OCI-LY1 (cell line): Measurements from ENCODE around the gene IDUA.

ENCODE experiments used
- H2AFZ ChIP-seq: fragments of 200-600 bp; sonication (generic), shearing (Covaris generic); 2 replicates; pipeline ENCODE4 v1.6.0; 2014; ENCODE audit warnings: antibody characterized with exemption, mild to moderate bottlenecking, low read length
- H3F3A ChIP-seq: fragments of 200-600 bp; sonication (generic), shearing (Covaris generic); 2 replicates; pipeline ENCODE4 v1.6.0; 2014; ENCODE audit warnings: mild to moderate bottlenecking, antibody characterized with exemption, low read length, moderate library complexity; ENCODE audit not compliant: insufficient read depth
- H3K27ac ChIP-seq: fragments of 200-600 bp; sonication (generic); 2 replicates; pipeline ENCODE4 v1.5.1; 2014; ENCODE audit warnings: low read length, mixed run types, mild to moderate bottlenecking, low read depth; ENCODE audit not compliant: poor library complexity, severe bottlenecking
- H3K27me3 ChIP-seq: fragments of 200-600 bp; sonication (generic); 2 replicates; pipeline ENCODE4 v1.6.0; 2014; ENCODE audit warnings: antibody characterized with exemption, mild to moderate bottlenecking, low read length, moderate library complexity; ENCODE audit not compliant: insufficient read depth
- H3K36me3 ChIP-seq: fragments of 200-600 bp; sonication (generic); 2 replicates; pipeline ENCODE4 v1.6.1; 2014; ENCODE audit warnings: mild to moderate bottlenecking, antibody characterized with exemption, low read length, moderate library complexity, mixed read lengths; ENCODE audit not compliant: insufficient read depth
- H3K4me1 ChIP-seq: fragments of 200-600 bp; sonication (generic); 2 replicates; pipeline ENCODE4 v1.5.1; 2014; ENCODE audit warnings: mild to moderate bottlenecking, low read length, moderate library complexity; ENCODE audit not compliant: insufficient read depth, severe bottlenecking
- H3K4me2 ChIP-seq: fragments of 200-600 bp; sonication (generic), shearing (Covaris generic); 2 replicates; pipeline ENCODE4 v1.6.1; 2014; ENCODE audit warnings: low read length
- H3K4me3 ChIP-seq: fragments of 200-600 bp; sonication (generic); 2 replicates; pipeline ENCODE4 v1.5.1; 2014; ENCODE audit warnings: low read length, low read depth, mild to moderate bottlenecking, mixed read lengths; ENCODE audit not compliant: poor library complexity, severe bottlenecking
- H3K79me2 ChIP-seq: fragments of 200-600 bp; shearing (Covaris generic); 2 replicates; pipeline ENCODE4 v1.6.1; 2016; ENCODE audit warnings: mixed run types, low read length, mixed read lengths; ENCODE audit not compliant: insufficient read depth
- H3K9ac ChIP-seq: fragments of 200-600 bp; sonication (generic), shearing (Covaris generic); 2 replicates; pipeline ENCODE4 v1.6.1; 2014; ENCODE audit warnings: mild to moderate bottlenecking, low read length, mixed read lengths
- H3K9me2 ChIP-seq: fragments of 200-600 bp; sonication (generic), shearing (Covaris generic); 2 replicates; pipeline ENCODE4 v1.6.1; 2014; ENCODE audit warnings: low read depth, mild to moderate bottlenecking, low read length, mixed read lengths
- H3K9me3 ChIP-seq: fragments of 200-600 bp; shearing (Covaris generic); 2 replicates; pipeline ENCODE4 v1.6.1; 2014; ENCODE audit warnings: low read length, mixed read lengths
- H4K20me1 ChIP-seq: fragments of 200-600 bp; sonication (generic), shearing (Covaris generic); 2 replicates; pipeline ENCODE4 v1.6.0; 2016; ENCODE audit warnings: mild to moderate bottlenecking, low read length; ENCODE audit not compliant: insufficient read depth
- EZH2 ChIP-seq: fragments of 200-600 bp; sonication (generic), shearing (Covaris generic); IDR thresholded peaks from 2 replicates; pipeline ENCODE4 v1.8.0; 2017; ENCODE audit warnings: borderline replicate concordance, mixed run types, mild to moderate bottlenecking, antibody characterized with exemption, low read length, moderate library complexity, mixed read lengths
- TF ChIP-seq, protein P1 (sequence below): fragments of 200-600 bp; sonication (generic), shearing (Covaris generic); IDR thresholded peaks from 2 replicates; pipeline ENCODE4 v1.5.1; 2017; ENCODE audit warnings: mild to moderate bottlenecking, antibody characterized with exemption, low read length, moderate library complexity, mixed read lengths

IDUA gene

DNA sequence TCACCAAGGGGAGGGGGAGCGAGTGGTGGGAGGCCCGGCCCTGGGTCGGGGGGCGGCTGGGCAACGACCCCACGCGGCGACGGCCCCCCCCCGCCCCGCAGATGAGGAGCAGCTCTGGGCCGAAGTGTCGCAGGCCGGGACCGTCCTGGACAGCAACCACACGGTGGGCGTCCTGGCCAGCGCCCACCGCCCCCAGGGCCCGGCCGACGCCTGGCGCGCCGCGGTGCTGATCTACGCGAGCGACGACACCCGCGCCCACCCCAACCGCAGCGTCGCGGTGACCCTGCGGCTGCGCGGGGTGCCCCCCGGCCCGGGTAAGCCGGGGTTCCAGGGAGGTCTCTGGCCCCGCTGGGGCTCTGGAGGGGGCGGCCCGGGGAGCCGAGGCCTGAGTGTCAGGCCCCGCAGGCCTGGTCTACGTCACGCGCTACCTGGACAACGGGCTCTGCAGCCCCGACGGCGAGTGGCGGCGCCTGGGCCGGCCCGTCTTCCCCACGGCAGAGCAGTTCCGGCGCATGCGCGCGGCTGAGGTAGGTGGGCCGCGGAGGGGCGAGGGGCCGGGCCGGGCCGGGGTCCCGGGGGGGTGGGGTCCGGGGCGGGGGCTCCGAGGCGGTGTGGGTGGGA is 15.9 kb downstream of the IDUA start:
- H3K4me3 ChIP-seq: no peak overlapping the region

DNA sequence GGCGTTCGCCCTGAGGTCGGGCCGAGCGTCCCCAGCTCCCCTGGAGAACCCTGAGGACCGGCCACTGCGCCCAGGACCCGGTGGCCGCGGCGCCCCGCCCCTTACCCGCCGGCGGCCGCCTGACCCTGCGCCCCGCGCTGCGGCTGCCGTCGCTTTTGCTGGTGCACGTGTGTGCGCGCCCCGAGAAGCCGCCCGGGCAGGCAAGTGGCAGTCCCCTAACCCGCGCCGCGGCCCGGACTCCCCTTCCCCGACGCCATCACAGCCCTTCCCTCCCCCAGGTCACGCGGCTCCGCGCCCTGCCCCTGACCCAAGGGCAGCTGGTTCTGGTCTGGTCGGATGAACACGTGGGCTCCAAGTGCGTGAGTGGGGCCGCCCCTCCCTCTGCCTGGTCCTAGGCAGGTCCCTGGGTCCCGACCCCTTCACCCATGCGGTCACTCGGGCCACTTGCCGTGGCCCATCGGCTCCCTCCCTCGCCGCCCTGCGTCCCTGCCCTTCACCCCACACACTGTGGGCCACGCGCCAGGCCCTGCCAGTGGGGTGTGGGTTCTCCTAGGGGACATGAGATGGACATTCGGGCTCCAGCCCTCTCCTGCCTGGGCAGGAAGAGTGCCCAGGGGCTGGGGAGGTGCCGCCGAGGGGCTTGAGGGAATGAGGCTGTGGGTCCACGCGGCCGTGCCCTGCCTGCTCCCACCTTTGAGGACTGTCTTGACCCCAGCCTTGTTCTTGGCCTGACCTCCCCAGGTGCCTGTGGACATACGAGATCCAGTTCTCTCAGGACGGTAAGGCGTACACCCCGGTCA is 16.6 kb downstream of the IDUA start:
- no peaks in the 10 kb centered on the region for H3K9me2 ChIP-seq
- no peak overlapping the region for H3K4me2 ChIP-seq
- H3F3A ChIP-seq: no peaks in the 10 kb centered on the region
- no peaks in the 10 kb centered on the region for H3K4me1 ChIP-seq
- no peak overlapping the region for H3K27ac ChIP-seq
- H3K36me3 ChIP-seq: no peaks in the 10 kb centered on the region
- no peak overlapping the region for H2AFZ ChIP-seq
- H3K79me2 ChIP-seq: no peaks in the 10 kb centered on the region
- no peak overlapping the region for H3K9ac ChIP-seq
- H3K4me3 ChIP-seq: no peak overlapping the region
- no peak for TF ChIP-seq EZH2
- TF ChIP-seq, protein P1, sequence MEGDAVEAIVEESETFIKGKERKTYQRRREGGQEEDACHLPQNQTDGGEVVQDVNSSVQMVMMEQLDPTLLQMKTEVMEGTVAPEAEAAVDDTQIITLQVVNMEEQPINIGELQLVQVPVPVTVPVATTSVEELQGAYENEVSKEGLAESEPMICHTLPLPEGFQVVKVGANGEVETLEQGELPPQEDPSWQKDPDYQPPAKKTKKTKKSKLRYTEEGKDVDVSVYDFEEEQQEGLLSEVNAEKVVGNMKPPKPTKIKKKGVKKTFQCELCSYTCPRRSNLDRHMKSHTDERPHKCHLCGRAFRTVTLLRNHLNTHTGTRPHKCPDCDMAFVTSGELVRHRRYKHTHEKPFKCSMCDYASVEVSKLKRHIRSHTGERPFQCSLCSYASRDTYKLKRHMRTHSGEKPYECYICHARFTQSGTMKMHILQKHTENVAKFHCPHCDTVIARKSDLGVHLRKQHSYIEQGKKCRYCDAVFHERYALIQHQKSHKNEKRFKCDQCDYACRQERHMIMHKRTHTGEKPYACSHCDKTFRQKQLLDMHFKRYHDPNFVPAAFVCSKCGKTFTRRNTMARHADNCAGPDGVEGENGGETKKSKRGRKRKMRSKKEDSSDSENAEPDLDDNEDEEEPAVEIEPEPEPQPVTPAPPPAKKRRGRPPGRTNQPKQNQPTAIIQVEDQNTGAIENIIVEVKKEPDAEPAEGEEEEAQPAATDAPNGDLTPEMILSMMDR: no peak
- no peaks in the 10 kb centered on the region for H4K20me1 ChIP-seq
- no peaks in the 10 kb centered on the region for H3K27me3 ChIP-seq
- H3K9me3 ChIP-seq: no peaks in the 10 kb centered on the region

More for the DNA sequence above, 15.9 kb downstream of the IDUA start:
- H4K20me1 ChIP-seq: no peaks in the 10 kb centered on the region
- H3K9me2 ChIP-seq: no peaks in the 10 kb centered on the region
- H3F3A ChIP-seq: no peaks in the 10 kb centered on the region
- no peaks in the 10 kb centered on the region for H3K9me3 ChIP-seq
- TF ChIP-seq, protein P1: no peak
- TF ChIP-seq EZH2: no peak
- no peaks in the 10 kb centered on the region for H3K36me3 ChIP-seq
- no peak overlapping the region for H2AFZ ChIP-seq
- no peak overlapping the region for H3K27ac ChIP-seq
- no peak overlapping the region for H3K9ac ChIP-seq
- H3K79me2 ChIP-seq: no peaks in the 10 kb centered on the region
- H3K4me1 ChIP-seq: no peaks in the 10 kb centered on the region
- no peak overlapping the region for H3K4me2 ChIP-seq
- no peaks in the 10 kb centered on the region for H3K27me3 ChIP-seq

DNA sequence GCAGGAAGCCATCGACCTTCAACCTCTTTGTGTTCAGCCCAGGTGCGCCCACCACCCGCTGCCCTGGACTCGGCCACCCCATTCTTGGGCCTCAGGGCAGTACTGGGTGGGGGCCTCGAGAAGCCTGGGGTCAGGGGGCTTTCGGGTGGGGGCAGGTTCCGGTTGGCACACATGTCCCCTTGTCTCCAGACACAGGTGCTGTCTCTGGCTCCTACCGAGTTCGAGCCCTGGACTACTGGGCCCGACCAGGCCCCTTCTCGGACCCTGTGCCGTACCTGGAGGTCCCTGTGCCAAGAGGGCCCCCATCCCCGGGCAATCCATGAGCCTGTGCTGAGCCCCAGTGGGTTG is 17.2 kb downstream of the IDUA start:
- no peaks in the 10 kb centered on the region for H3K36me3 ChIP-seq
- no peaks in the 10 kb centered on the region for H3K27me3 ChIP-seq
- H3K27ac ChIP-seq: no peak overlapping the region
- H3K4me3 ChIP-seq: no peak overlapping the region
- no peaks in the 10 kb centered on the region for H3F3A ChIP-seq
- H3K79me2 ChIP-seq: no peaks in the 10 kb centered on the region
- no peak overlapping the region for H2AFZ ChIP-seq
- no peaks in the 10 kb centered on the region for H3K9me3 ChIP-seq
- H3K4me1 ChIP-seq: peaks cover 5% of the 10 kb centered on the region
- H4K20me1 ChIP-seq: no peaks in the 10 kb centered on the region
- TF ChIP-seq EZH2: no peak
- TF ChIP-seq, protein P1: no peak
- no peaks in the 10 kb centered on the region for H3K9me2 ChIP-seq
- H3K9ac ChIP-seq: no peak overlapping the region
- H3K4me2 ChIP-seq: no peak overlapping the region
